Stimulated activated naive CD8-positive, alpha-beta T cell treated with anti-CD3 and anti-CD28 coated beads, Interleukin-15, amount 100 ng/mL, for 72 hours (primary cell): ENCODE results near the gene LDLRAD4.

Experiments
- ATAC-seq: fragments of 150-1000 bp; cut with Tn5 transposase; 2 replicates; pipeline ENCODE4 v1.10.0; 2021; ENCODE audit warnings: mild to moderate bottlenecking, moderate library complexity
- DNase-seq, 2 donors: peaks; one replicate each; pipeline ENCODE4 v3.0.0; 2021 to 2022
- H3K27ac Mint-ChIP-seq, 2 donors: one replicate each; pipeline ENCODE4 v1.8.0; 2022; ENCODE audit warnings: mild to moderate bottlenecking in 2 of 2, mixed read lengths in 2 of 2, moderate library complexity in 2 of 2
- H3K27me3 Mint-ChIP-seq: one replicate; pipeline ENCODE4 v1.8.0; 2022; ENCODE audit warnings: mixed read lengths
- H3K4me1 Mint-ChIP-seq: one replicate; pipeline ENCODE4 v1.8.0; 2022; ENCODE audit warnings: mild to moderate bottlenecking, mixed read lengths
- H3K4me3 Mint-ChIP-seq, 2 donors: one replicate each; pipeline ENCODE4 v1.8.0; 2022; ENCODE audit warnings: mild to moderate bottlenecking in 2 of 2, mixed read lengths in 2 of 2, moderate library complexity in 1 of 2
- H3K9me3 Mint-ChIP-seq, 2 donors: one replicate each; pipeline ENCODE4 v1.8.0; 2022; ENCODE audit warnings: mixed read lengths in 2 of 2

The LDLRAD4 gene

DNA sequence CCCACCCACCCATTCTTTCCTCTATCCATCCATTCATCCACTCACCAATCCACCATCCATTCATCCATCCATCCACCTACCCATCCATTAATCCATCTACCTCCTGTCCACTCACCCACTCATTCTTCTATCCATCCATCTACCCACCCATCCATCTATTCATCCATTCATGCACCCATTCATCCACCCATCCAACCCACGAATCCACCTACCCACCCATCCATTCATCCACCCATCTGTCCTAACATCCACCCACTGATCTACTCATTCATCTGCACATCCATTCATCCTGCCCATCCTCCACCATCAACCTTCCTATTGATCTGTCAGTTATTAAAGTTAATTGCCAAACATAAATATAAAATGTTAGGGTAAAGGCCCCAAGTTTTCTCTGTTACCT, 25.6 kb downstream of the LDLRAD4 start:
- Mint-ChIP-seq H3K9me3 (peaks cover 7 to 8% of the 10 kb centered on the region in 2 donors), H3K27me3 (no peaks in the 10 kb centered on the region), H3K4me1 (no peaks in the 10 kb centered on the region), H3K4me3 (no peak overlapping the region), H3K27ac (peak overlapping the region in 1 of 2 donors; percentile 6)
- no peak for DNase-seq
- ATAC-seq: no peak

DNA sequence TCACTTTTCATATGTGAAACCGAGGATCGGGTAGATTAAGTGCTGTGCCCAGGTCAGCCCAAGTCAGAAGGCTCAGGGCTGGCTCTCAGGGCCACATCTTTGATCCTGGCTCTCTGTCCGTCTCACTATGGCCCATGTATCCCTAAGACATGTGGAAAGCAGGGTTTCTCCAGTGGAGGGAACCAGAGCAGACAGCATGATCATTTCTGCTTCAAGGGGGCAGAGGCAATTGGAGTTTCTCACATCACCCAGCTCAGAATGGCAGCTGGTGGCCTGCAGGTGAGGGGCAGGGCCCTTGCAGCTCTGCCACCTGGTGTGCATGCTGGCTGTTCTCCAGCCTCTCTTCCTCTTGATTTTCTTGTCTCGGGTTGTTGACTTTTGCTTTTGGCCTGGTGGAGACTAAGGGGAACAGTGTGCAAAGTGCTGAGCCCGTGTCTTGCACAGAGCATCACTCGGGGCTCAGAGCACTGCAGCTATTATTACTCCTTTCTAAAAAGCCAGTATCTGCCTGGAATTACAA, 27.0 kb downstream of the LDLRAD4 start:
- H3K4me1 Mint-ChIP-seq: no peaks in the 10 kb centered on the region
- DNase-seq (no peak), ATAC-seq (no peak)
- no peak overlapping the region for H3K4me3 Mint-ChIP-seq
- H3K27ac Mint-ChIP-seq: no peak overlapping the region
- H3K27me3 Mint-ChIP-seq: no peaks in the 10 kb centered on the region
- H3K9me3 Mint-ChIP-seq: peaks cover 7 to 17% of the 10 kb centered on the region in 2 donors

DNA sequence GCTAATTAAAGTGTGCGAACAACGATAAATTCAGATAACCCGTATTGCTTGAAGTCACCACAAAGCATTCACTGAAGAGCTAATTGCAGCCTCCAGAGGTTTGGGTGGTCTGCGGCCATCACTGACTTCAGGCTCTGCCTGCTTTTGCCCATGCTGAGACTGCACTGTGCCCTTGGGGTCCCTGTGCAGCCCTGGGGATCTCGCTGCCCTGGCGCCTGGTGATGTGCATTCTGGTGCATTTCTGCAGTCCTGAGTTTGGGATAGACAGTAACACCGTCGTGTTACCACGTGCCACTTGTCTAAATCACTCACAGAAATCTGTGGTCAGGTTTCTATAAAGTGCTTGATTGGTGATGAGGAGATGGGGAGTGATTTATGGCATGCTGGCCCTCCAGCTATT, 27.6 kb downstream of the LDLRAD4 start:
- Mint-ChIP-seq H3K4me3 (no peak overlapping the region), H3K27me3 (no peaks in the 10 kb centered on the region), H3K4me1 (no peaks in the 10 kb centered on the region), H3K27ac (no peak overlapping the region), H3K9me3 (peaks cover 7 to 17% of the 10 kb centered on the region in 2 donors)
- ATAC-seq (no peak), DNase-seq (no peak)

DNA sequence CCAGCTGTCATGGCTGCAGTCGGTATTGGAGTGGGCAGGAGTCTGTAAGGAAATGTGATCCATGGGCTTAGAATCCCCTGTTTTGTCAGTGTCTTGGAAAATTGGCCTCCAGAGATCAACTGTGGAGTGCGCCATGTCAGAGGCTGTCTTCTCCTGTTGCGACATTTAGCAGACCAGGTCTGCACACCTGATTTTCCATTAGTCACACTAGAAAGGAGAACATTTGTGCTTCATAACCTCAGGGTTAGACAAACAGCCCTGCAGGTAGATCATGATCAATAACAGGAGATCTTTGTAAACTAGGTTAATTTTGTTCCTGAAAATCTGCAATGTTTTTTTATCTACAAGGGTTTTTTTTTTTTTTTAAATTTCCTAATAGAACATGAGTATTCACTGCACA, 28.0 kb downstream of the LDLRAD4 start:
- Mint-ChIP-seq H3K9me3 (peaks cover 7 to 17% of the 10 kb centered on the region in 2 donors), H3K4me1 (no peaks in the 10 kb centered on the region), H3K4me3 (no peak overlapping the region), H3K27me3 (no peaks in the 10 kb centered on the region), H3K27ac (no peak overlapping the region)
- no peak for DNase-seq
- no peak for ATAC-seq

DNA sequence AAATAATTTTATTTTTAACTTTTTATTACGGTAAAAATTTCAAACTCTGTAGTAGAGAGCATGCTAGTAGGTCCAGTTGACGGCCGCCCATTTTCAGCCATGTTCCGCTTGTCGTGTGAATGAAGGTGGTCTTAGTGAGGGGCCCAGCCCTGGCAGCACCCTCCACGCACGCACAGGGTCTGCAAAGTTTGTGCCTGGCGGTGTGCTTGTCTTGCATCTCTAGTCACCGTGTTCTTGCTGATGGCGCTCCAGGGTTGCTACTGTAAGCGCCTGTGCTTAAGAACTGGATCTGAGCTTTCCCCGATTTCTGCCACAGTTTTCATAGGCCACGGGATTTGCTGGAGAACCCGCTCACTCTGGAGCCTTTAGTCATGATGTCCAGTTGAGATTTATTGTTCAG, 28.9 kb downstream of the LDLRAD4 start:
- ATAC-seq (no peak), DNase-seq (no peak)
- Mint-ChIP-seq H3K4me1 (peaks cover 2% of the 10 kb centered on the region), H3K4me3 (no peak overlapping the region), H3K9me3 (peaks cover 7 to 17% of the 10 kb centered on the region in 2 donors), H3K27me3 (no peaks in the 10 kb centered on the region), H3K27ac (no peak overlapping the region)

DNA sequence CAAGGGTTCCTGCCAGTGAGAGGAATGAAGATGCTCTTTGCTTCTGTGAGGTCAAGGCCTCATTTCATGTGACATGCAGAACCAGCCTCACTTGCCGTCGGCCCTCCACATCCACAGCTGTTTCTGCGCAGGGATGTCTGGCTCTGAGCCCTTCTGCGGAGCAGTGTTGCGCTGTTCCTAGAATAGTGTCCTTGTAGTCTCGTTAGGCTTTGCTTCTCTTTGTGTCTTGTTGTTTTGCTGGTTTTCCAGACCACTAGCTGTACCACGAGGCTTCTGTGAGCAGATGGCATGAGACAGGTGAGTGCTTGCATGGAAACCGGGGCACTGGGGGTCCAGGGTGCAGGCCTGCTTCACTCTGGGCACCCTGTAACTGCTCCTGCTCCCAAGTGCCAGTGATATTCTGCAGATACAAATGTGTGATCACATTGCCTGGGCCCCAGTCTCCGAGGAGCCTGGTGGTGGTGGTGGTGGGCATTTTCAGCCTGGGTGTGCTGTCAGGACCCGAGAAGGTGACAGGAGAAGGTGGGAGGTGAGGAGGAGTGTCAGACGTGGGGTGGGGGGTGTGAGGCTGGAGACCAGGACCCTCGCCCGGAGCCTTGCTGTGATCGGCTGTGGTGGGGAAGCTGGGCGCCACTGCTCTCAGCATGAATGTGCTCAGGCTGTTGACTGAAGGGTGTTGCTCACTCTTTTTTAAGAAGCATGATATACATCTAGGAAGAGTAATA, 34.3 kb downstream of the LDLRAD4 start:
- ATAC-seq: no peak
- DNase-seq: no peak
- Mint-ChIP-seq H3K27me3 (no peaks in the 10 kb centered on the region), H3K4me3 (no peak overlapping the region), H3K27ac (no peak overlapping the region), H3K4me1 (peaks cover 7% of the 10 kb centered on the region), H3K9me3 (peaks cover 0 to 9% of the 10 kb centered on the region in 2 donors)

DNA sequence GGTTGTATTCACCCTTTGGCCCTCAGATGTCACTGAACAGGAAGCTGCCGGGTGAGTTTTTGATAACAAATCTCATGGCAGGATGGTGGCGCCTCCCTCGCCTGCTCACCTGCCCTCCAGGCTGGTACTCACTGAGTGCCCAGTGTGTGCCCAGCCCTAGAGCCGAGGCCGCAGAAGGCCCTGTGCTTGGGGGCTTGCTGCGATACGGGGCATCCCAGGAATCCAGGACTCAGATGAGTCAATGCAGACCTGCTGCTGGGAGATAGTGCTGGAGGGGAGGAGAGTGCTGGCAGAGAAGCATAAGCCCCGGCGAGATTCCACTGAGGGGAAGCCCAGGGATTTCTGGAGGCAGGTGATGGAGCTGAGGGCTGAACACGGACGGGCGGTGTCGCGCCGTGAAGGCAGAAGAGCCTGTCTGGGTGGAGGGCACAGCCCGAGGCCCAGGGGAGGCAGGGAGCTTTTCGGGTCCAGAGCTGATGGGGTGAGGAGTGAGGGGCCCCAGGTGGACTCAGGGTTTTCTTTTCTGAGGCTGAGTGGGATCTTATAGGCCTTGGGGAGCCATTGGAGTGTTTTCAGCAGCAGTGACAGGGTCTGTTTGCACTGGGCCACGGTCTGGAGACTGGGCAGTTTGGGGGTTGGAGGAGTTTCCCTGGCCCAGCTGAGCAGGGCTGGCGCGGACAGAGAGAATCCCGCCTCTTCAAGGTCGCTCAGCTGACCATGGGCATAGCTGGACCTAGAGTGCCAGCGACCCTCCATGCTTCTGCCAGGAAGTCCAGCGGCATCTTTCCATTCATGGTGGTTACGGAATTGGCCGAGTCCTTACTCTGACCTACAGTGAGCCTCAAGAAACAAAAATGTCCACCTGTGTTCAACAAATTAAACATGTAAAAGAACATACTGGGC, 35.5 kb downstream of the LDLRAD4 start:
- no peak for ATAC-seq
- Mint-ChIP-seq H3K4me1 (peaks cover 7% of the 10 kb centered on the region), H3K9me3 (peaks cover 0 to 9% of the 10 kb centered on the region in 2 donors), H3K27me3 (no peaks in the 10 kb centered on the region), H3K4me3 (no peak overlapping the region), H3K27ac (no peak overlapping the region)
- no peak for DNase-seq

DNA sequence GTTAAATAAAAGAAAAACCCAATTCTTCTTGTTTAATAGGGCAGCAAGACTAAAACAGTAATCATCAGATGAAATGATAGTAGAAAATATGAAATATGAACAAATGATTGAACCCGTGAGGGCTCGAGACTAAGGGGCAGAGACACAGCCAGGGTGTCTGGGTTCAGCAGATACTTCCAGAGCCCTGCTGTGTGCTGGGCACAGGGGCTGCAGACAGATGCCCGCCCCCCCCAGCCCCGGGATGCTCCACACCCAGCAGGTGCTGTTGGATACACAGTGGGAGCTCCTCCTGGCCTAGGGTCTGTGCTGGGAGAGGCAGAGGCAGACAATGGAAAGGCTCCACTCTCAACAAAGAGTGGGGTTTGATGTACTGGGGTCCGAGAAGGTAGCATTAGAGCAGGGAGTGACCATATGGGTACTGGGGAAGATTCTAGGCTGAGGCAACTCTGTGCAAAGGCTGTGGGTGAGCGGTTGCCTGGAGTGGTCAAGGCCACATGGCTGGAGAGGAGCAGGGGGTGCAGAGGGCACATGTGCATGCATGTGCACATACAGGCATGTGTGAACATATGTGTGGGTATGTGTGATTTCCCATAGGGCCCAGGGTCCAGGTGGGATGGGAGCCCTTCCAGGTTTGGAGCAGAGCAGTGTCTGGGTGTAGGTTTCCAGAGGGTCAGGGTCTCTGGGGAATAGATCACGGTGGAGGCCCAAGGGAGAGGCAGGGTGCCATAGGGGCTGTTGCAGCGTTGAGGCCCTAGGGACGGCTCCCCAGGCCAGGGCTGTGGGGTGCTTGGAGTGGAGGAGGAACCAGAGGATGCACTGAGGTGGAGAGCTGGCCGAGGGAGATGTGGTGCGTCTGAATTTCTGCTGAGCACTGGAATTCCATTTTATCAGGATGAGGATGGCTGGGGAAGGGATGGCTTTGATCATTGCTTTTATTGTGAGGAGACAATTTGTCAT, 36.7 kb downstream of the LDLRAD4 start:
- Mint-ChIP-seq H3K27ac (peak overlapping the region in 1 of 2 donors; percentile 2), H3K4me1 (peaks cover 13% of the 10 kb centered on the region)
- ATAC-seq: no peak

DNA sequence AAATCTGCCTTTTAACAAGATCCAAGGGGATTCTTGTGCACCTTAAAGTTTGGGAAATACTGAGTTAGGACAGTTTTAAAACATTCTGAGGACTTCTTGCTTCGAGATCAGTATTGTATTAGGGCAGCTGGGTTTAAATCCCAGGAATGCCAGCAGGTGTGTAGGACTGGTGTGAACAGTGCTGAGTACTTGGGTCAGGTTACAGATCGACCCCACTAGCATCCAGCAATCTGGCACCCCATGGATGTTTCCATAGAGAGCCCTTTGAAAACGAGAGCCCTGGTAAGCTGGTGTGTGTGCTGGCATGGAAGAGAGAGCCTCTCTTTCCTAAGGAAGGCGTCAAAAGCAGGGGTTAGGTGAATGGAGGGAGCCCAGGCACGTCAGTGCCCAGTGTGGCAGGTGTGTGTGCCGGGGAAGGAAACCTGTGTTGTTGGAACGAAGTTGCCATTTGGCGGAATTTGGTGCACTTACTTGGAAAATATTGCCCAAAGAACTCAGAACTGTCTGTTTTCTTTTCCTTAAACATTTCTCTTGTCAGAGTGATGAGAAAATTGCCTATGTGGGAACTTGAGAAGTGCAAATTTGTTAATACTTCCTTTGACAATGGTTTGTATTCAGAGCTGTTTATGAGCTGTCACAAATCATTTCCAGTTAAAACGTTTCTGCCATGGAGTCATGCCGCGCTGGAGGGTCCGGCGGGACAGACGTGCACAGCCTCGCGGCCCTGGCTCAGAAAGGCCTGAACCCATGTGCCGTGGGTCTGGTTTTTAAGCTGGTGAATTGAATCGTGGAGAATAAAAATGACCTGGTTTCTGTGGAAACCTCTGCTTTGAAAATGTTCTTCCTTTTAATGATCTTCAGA, 38.1 kb downstream of the LDLRAD4 start:
- H3K4me1 Mint-ChIP-seq: peaks cover 28% of the 10 kb centered on the region
- peaks cover 4% of the 10 kb centered on the region for H3K27me3 Mint-ChIP-seq
- H3K27ac Mint-ChIP-seq: no peak overlapping the region
- H3K4me3 Mint-ChIP-seq: no peak overlapping the region
- no peaks in the 10 kb centered on the region for H3K9me3 Mint-ChIP-seq
- ATAC-seq (no peak), DNase-seq (no peak)

More for the DNA sequence above, 36.7 kb downstream of the LDLRAD4 start:
- DNase-seq: no peak
- peaks cover 0 to 1% of the 10 kb centered on the region in 2 donors for H3K9me3 Mint-ChIP-seq
- H3K27me3 Mint-ChIP-seq: no peaks in the 10 kb centered on the region
- H3K4me3 Mint-ChIP-seq: no peak overlapping the region

DNA sequence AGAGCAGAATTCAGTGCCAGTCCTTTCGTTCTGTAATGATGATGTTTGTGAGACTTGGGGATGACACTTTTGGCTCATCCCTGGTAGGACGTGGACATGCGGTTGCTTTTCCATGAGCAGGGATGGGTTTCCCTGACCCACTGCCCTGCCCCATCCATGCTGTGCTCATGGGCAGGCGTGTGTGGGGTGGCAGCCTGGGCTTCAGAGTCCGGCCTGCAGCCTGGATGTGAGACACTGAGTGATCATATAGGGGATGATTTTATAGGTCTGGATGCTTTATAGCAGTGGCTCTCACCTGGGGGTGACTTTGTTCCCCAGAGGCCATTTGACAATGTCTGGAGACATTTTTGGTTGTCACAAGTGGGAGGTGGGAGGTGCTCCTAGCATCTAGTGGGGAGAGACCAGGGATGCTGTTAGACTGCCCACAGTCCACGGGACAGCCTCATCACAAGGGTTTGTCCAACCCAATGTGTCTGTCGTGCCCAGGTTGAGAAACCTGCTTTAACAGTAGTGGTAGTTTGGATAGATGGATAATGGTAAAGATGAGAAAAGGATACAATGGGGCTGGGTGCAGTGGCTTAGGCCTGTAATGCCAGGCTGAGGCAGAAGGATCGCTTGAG, 38.9 kb downstream of the LDLRAD4 start:
- no peak overlapping the region for H3K27ac Mint-ChIP-seq
- peaks cover 32% of the 10 kb centered on the region for H3K4me1 Mint-ChIP-seq
- H3K27me3 Mint-ChIP-seq: peaks cover 8% of the 10 kb centered on the region
- ATAC-seq (no peak), DNase-seq (no peak)
- H3K4me3 Mint-ChIP-seq: no peak overlapping the region
- no peaks in the 10 kb centered on the region for H3K9me3 Mint-ChIP-seq

DNA sequence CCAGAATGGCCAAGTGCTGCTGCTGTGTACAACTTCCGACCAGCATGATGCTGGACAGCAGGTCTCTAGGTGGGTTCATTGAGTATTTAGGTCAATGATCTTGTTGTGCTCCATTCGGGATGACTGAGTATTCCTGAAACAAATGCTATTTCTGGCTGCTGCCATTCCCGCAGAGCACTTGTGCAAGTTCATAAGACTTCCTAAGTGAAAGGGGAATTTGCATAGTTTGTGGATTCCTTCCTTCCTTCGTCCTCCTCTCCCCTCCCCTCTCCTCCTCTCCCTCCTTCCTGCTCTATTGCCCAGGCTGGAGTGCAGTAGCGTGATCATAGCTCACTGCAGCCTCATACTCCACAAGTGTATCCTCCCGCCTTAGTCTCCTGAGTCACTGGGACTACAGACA, 40.4 kb downstream of the LDLRAD4 start:
- no peaks in the 10 kb centered on the region for H3K9me3 Mint-ChIP-seq
- peaks cover 30% of the 10 kb centered on the region for H3K4me1 Mint-ChIP-seq
- DNase-seq (no peak), ATAC-seq (no peak)
- H3K4me3 Mint-ChIP-seq: no peak overlapping the region
- H3K27ac Mint-ChIP-seq: no peak overlapping the region
- peaks cover 8% of the 10 kb centered on the region for H3K27me3 Mint-ChIP-seq

DNA sequence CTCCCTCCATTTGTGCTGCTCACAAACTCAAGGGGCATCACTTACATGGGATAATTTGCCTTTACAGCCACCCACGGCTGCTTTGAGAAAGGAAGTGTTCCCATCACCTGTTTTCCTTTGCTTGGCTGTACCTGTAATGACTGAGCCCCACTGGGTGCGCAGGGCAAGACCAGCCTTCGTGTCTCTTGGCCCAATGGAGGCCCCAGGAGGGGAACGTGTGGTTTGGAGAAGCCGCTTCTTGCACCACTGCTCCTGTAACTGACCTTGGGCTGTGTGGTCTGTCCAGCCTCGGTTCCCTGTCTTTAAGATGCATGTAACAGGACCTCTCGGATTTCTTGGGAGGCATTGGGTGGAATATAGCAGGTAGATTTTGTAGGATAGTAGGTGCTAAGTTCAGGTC, 41.1 kb downstream of the LDLRAD4 start:
- Mint-ChIP-seq H3K4me3 (no peak overlapping the region), H3K4me1 (peaks cover 30% of the 10 kb centered on the region), H3K27me3 (peaks cover 8% of the 10 kb centered on the region), H3K27ac (no peak overlapping the region), H3K9me3 (no peaks in the 10 kb centered on the region)
- DNase-seq (no peak), ATAC-seq (no peak)

DNA sequence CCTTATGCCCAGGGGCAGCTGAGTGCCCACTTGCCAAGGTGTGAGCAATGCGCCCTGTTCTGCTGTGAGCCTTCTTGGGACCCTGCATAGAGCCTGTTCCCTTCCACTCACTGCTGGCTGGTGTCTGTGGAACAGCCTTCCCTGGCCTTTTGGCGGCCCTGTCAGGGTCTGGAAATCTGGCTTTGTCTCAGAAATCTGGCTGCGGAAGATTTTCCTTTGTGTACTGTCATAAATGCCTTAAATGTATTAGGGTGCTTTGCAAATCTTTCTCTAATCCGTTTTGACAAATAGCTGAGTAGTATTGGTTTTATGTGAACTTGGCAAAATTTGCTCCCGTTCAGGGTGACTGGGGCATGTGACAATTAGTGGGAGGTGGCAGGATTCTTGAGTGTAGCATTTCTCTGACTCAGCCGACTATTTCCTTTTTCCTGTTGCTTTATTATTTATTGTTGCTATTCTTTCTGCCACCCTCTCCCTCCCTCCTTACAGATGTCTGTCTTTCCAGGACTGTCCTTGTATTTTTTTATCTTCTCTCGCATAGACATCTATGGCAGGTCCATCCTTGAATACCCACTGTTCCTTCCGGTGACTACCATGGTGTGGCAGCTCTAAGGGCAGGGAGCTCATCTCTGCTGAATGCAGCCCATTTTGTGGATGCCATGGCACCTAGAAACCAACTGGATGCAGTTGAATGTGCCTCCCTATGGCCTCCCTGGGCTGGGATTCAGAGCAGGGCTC, 41.8 kb downstream of the LDLRAD4 start:
- DNase-seq: no peak
- H3K9me3 Mint-ChIP-seq: no peaks in the 10 kb centered on the region
- no peak overlapping the region for H3K4me3 Mint-ChIP-seq
- ATAC-seq: no peak
- peaks cover 36% of the 10 kb centered on the region for H3K4me1 Mint-ChIP-seq
- H3K27ac Mint-ChIP-seq: no peak overlapping the region
- H3K27me3 Mint-ChIP-seq: peaks cover 8% of the 10 kb centered on the region
